ENCODE data around the gene C2orf66.

C2orf66 gene

GRCh38 chr2:196809260-196809659, at the start of gene C2orf66:
C2orf66 (minus strand) TSS chr2:196809355; CDS start chr2:196809336, 19 bp downstream.
- no peak for DNase-seq

GRCh38 chr2:196854629-196855028, 45.5 kb upstream of the C2orf66 start:
- no peak for DNase-seq

- no peak for DNase-seq
Measured at GRCh38 chr2:196853301-196854087, 44.3 kb upstream of the C2orf66 start.

GRCh38 chr2:196851088-196851487, 41.9 kb upstream of the C2orf66 start:
- no peak for DNase-seq

GRCh38 chr2:196849895-196850294, 40.7 kb upstream of the C2orf66 start:
- peak in 1 of 2 experiments; percentile 11 for DNase-seq

- DNase-seq, result no peak
Measured at GRCh38 chr2:196846295-196846694, 37.1 kb upstream of the C2orf66 start.

- no peak for DNase-seq
Measured at GRCh38 chr2:196845371-196845770, 36.2 kb upstream of the C2orf66 start.

GRCh38 chr2:196840171-196840570, 31.0 kb upstream of the C2orf66 start:
- no peak for DNase-seq

GRCh38 chr2:196839574-196839973, 30.4 kb upstream of the C2orf66 start:
- DNase-seq, result peak; percentile 14 to 19

- DNase-seq, result no peak
Measured at GRCh38 chr2:196836440-196836839, 27.3 kb upstream of the C2orf66 start.

- no peak for DNase-seq
Measured at GRCh38 chr2:196830701-196831100, 21.5 kb upstream of the C2orf66 start.

- DNase-seq, result no peak
Measured at GRCh38 chr2:196827356-196827755, 18.2 kb upstream of the C2orf66 start.

GRCh38 chr2:196823750-196824522, 14.8 kb upstream of the C2orf66 start:
- no peak for DNase-seq

- no peak for DNase-seq
Measured at GRCh38 chr2:196821195-196821594, 12.0 kb upstream of the C2orf66 start.

GRCh38 chr2:196808083-196808665, 981 bp downstream of the C2orf66 start:
- no peak for DNase-seq

- no peak for DNase-seq
Measured at GRCh38 chr2:196804381-196804780, 4.8 kb downstream of the C2orf66 start.

- DNase-seq, result no peak
Measured at GRCh38 chr2:196802401-196802800, 6.8 kb downstream of the C2orf66 start.

GRCh38 chr2:196801674-196802261, 7.4 kb downstream of the C2orf66 start:
- no peak for DNase-seq

- peak in 1 of 2 experiments; percentile 13 for DNase-seq
Measured at GRCh38 chr2:196798980-196799379, 10.2 kb downstream of the C2orf66 start.

GRCh38 chr2:196792865-196793264, 16.3 kb downstream of the C2orf66 start:
- DNase-seq, result no peak

- DNase-seq, result no peak
Measured at GRCh38 chr2:196783431-196784094, 25.6 kb downstream of the C2orf66 start.

- no peak for DNase-seq
Measured at GRCh38 chr2:196767101-196767500, 42.1 kb downstream of the C2orf66 start.

- no peak for DNase-seq
Measured at GRCh38 chr2:196759378-196759706, 49.8 kb downstream of the C2orf66 start.
